Lower lobe of right lung (tissue), 2 donors: ENCODE measurements around the gene CA9. TPM values are rescaled to one million over a fixed set of nuclear protein-coding genes. Genes with fewer than 3 reads are reported as not detected.

Source experiments
- ATAC-seq, 2 donors: fragments of 200-7000 bp; cut with Tn5 transposase; one replicate each; pipeline ENCODE4 v1.9.1; 2020 to 2022; ENCODE audit warnings: mild to moderate bottlenecking in 2 of 2, moderate library complexity in 2 of 2
- DNase-seq: peaks from one replicate; pipeline ENCODE4 v3.0.0-alpha.2; 2020
- H3K27ac ChIP-seq: fragments of 200-600 bp; one replicate; pipeline ENCODE4 v1.8.0; 2022
- H3K27me3 ChIP-seq: fragments of 200-600 bp; one replicate; pipeline ENCODE4 v1.8.0; 2022; ENCODE audit warnings: low read depth
- H3K36me3 ChIP-seq: fragments of 200-600 bp; one replicate; pipeline ENCODE4 v1.8.0; 2022; ENCODE audit warnings: mild to moderate bottlenecking
- H3K4me1 ChIP-seq: fragments of 200-600 bp; one replicate; pipeline ENCODE4 v1.8.0; 2022
- H3K4me3 ChIP-seq: fragments of 200-600 bp; one replicate; pipeline ENCODE4 v1.8.0; 2022; ENCODE audit warnings: mild to moderate bottlenecking
- H3K9me3 ChIP-seq: fragments of 200-600 bp; one replicate; pipeline ENCODE4 v1.8.0; 2022
- CTCF ChIP-seq: fragments of 200-600 bp; IDR thresholded peaks from one replicate; pipeline ENCODE4 v1.8.0; 2022; ENCODE audit warnings: antibody characterized with exemption, mild to moderate bottlenecking
- intact Hi-C: fragments of 100-400 bp; cut with DNase I; formaldehyde crosslinking; loops from one replicate; pipeline ENCODE4 v1.11.0; 2022
- total RNA-seq: library from RNA; stranded (reverse); fragmentation: NEBNext Ultra II Directional; extraction: Animal tissue kit (Norgen Biotek cat#: 25700); gene quantifications from one replicate; pipeline ENCODE4 v1.2.1, GENCODE V29; 2021
- donor health status: DM: no; HTN: yes; CAD: no; lungs with severe emphysema.

CA9 gene
- total RNA-seq, 1 donor from 2014 or later = not detected

- peaks cover 100% of the 10 kb centered on the region for H3K36me3 ChIP-seq
- H3K4me1 ChIP-seq = peaks cover 11% of the 10 kb centered on the region
- DNase-seq (no peak), ATAC-seq (no peak)
- H3K9me3 ChIP-seq = no peaks in the 10 kb centered on the region
- H3K27ac ChIP-seq = no peak overlapping the region
- no peak for TF ChIP-seq CTCF
- intact Hi-C loops = no loop called here
- H3K4me3 ChIP-seq = no peak overlapping the region
- no peaks in the 10 kb centered on the region for H3K27me3 ChIP-seq
These were observed 27.2 kb downstream of the CA9 start for GRCh38 chr9:35700942-35701341.

GRCh38 chr9:35702696-35703095, 29.0 kb downstream of the CA9 start:
- no peaks in the 10 kb centered on the region for H3K27me3 ChIP-seq
- TF ChIP-seq CTCF = no peak
- intact Hi-C loops = no loop called here
- H3K4me1 ChIP-seq = no peaks in the 10 kb centered on the region
- DNase-seq (no peak), ATAC-seq (no peak)
- peaks cover 100% of the 10 kb centered on the region for H3K36me3 ChIP-seq
- H3K4me3 ChIP-seq = no peak overlapping the region
- no peaks in the 10 kb centered on the region for H3K9me3 ChIP-seq
- H3K27ac ChIP-seq = no peak overlapping the region

- intact Hi-C loops = no loop called here
- DNase-seq (no peak), ATAC-seq (no peak)
- Histone ChIP-seq H3K36me3 (peaks cover 100% of the 10 kb centered on the region), H3K9me3 (no peaks in the 10 kb centered on the region), H3K27me3 (no peaks in the 10 kb centered on the region), H3K4me3 (no peak overlapping the region), H3K27ac (no peak overlapping the region), H3K4me1 (no peaks in the 10 kb centered on the region)
- TF ChIP-seq CTCF = no peak
These were observed 30.4 kb downstream of the CA9 start for GRCh38 chr9:35703906-35704672.

- DNase-seq = no peak
- intact Hi-C loops = no loop called here
These were observed 31.6 kb downstream of the CA9 start for GRCh38 chr9:35705372-35705771.

GRCh38 chr9:35705836-35706430, 32.2 kb downstream of the CA9 start:
- Histone ChIP-seq H3K27me3 (no peaks in the 10 kb centered on the region), H3K4me3 (no peak overlapping the region), H3K4me1 (no peaks in the 10 kb centered on the region), H3K27ac (no peak overlapping the region), H3K36me3 (peaks cover 100% of the 10 kb centered on the region), H3K9me3 (no peaks in the 10 kb centered on the region)
- ATAC-seq (no peak), DNase-seq (no peak)
- intact Hi-C loops = no loop called here
- no peak for TF ChIP-seq CTCF

More at GRCh38 chr9:35705372-35705771, 31.6 kb downstream of the CA9 start:
- no peak overlapping the region for H3K4me3 ChIP-seq
- peaks cover 100% of the 10 kb centered on the region for H3K36me3 ChIP-seq
- TF ChIP-seq CTCF = no peak
- no peaks in the 10 kb centered on the region for H3K27me3 ChIP-seq
- H3K9me3 ChIP-seq = no peaks in the 10 kb centered on the region
- H3K4me1 ChIP-seq = no peaks in the 10 kb centered on the region
- no peak overlapping the region for H3K27ac ChIP-seq
- no peak for ATAC-seq
